PC-9 (cell line): ENCODE data around the gene OR3A2. TPM values are rescaled to one million over a fixed set of nuclear protein-coding genes. Genes with fewer than 3 reads are reported as not detected.
"Not testable (repeated sequence)": the region's sequence is repeated elsewhere in the genome, so short reads cannot be mapped to it uniquely, and the experiment has no call there.

Experiments
- BruUV-seq: library from RNA; stranded (reverse); fragments of 400-500 nt; replicated peaks from 2 replicates; lab custom pipeline; 2021; lab: Mats Ljungman, UMichigan
- CTCF ChIA-PET: fragments of 300-600 bp; sonication (Branson Sonifier 250); formaldehyde crosslinking; loops from one replicate; lab custom pipeline; 2022; ENCODE audit warnings: antibody characterized with exemption; lab: Charles Lee
- POLR2A ChIA-PET: fragments of 300-600 bp; sonication (Branson Sonifier 250); formaldehyde crosslinking; loops from one replicate; lab custom pipeline; 2022; ENCODE audit warnings: antibody characterized with exemption; ENCODE audit not compliant: unreplicated experiment; lab: Charles Lee
- DNase-seq, 2 experiments: peaks; one replicate each; pipeline versions ENCODE4 v3.0.0 to v3.0.0-alpha.2; 2015 to 2022; ENCODE audit warnings: mixed read lengths in 1 of 2
- H2AFZ ChIP-seq: fragments of 200-600 bp; sonication (generic); 2 replicates; pipeline ENCODE4 v1.8.1; 2017; ENCODE audit warnings: antibody characterized with exemption
- H3F3A ChIP-seq: fragments of 200-600 bp; sonication (generic); 2 replicates; pipeline ENCODE4 v1.8.1; 2017; ENCODE audit warnings: antibody characterized with exemption, mild to moderate bottlenecking, low read depth; ENCODE audit not compliant: insufficient read depth
- H3K27ac ChIP-seq: fragments of 200-600 bp; sonication (generic); 2 replicates; pipeline ENCODE4 v1.6.1; 2016; ENCODE audit warnings: mixed run types
- H3K27me3 ChIP-seq: fragments of 200-600 bp; sonication (generic); 2 replicates; pipeline ENCODE4 v1.6.1; 2016; ENCODE audit warnings: low read depth, mixed run types; ENCODE audit not compliant: insufficient read depth
- H3K36me3 ChIP-seq: fragments of 200-600 bp; sonication (generic); 2 replicates; pipeline ENCODE4 v1.6.1; 2016; ENCODE audit warnings: low read depth, mixed run types
- H3K4me1 ChIP-seq: fragments of 200-600 bp; sonication (generic); replicated peaks from 2 replicates; pipeline ENCODE4 v1.6.1; 2016; ENCODE audit warnings: mixed run types; ENCODE audit not compliant: insufficient read depth
- H3K4me2 ChIP-seq: fragments of 200-600 bp; sonication (generic); 2 replicates; pipeline ENCODE4 v1.6.1; 2017; ENCODE audit warnings: mixed run types
- H3K4me3 ChIP-seq: fragments of 200-600 bp; sonication (generic); 2 replicates; pipeline ENCODE4 v1.6.1; 2016; ENCODE audit warnings: mixed run types
- H3K79me2 ChIP-seq: fragments of 200-600 bp; sonication (generic); 2 replicates; pipeline ENCODE4 v1.6.1; 2017; ENCODE audit warnings: low read depth, mixed run types
- H3K9me2 ChIP-seq: fragments of 200-600 bp; sonication (generic); 2 replicates; pipeline ENCODE4 v1.8.1; 2017; ENCODE audit warnings: mild to moderate bottlenecking; ENCODE audit not compliant: insufficient read depth
- H3K9me3 ChIP-seq: fragments of 200-600 bp; sonication (generic); 2 replicates; pipeline ENCODE4 v1.8.1; 2016; ENCODE audit warnings: low read depth; ENCODE audit not compliant: insufficient read depth
- H4K20me1 ChIP-seq: fragments of 200-600 bp; sonication (generic); 2 replicates; pipeline ENCODE4 v1.8.1; 2017; ENCODE audit not compliant: insufficient read depth
- CTCF ChIP-seq: fragments of 200-600 bp; sonication (generic); conservative IDR thresholded peaks from 2 replicates; pipeline ENCODE4 v1.6.1; 2017; ENCODE audit warnings: mixed run types, antibody characterized with exemption, mild to moderate bottlenecking, moderate library complexity
- EZH2 ChIP-seq: fragments of 200-600 bp; sonication (generic); IDR thresholded peaks from 2 replicates; pipeline ENCODE4 v1.8.0; 2017; ENCODE audit warnings: antibody characterized with exemption, low read depth
- intact Hi-C: fragments of 100-400 bp; cut with micrococcal nuclease; formaldehyde crosslinking; loops from one replicate; pipeline ENCODE4 v1.10.0; 2022; ENCODE audit not compliant: unreplicated experiment
- total RNA-seq: library from RNA; stranded (reverse); gene quantifications from 2 replicates; pipeline ENCODE4 v1.2.3, GENCODE V29; 2021

OR3A2 gene
- total RNA-seq, 1 experiment from 2014 or later: not detected

GRCh38 chr17:3418222-3418621 is 32.1 kb upstream of the OR3A2 start:
- Histone ChIP-seq H3K4me2 (no peak overlapping the region), H3K9me3 (no peaks in the 10 kb centered on the region), H3K4me3 (no peak overlapping the region), H2AFZ (no peak overlapping the region), H3K4me1 (no peaks in the 10 kb centered on the region), H3K36me3 (no peaks in the 10 kb centered on the region), H3K9me2 (no peaks in the 10 kb centered on the region), H4K20me1 (no peaks in the 10 kb centered on the region), H3K27ac (no peak overlapping the region), H3K27me3 (peaks cover 56% of the 10 kb centered on the region), H3K79me2 (no peaks in the 10 kb centered on the region), H3F3A (no peaks in the 10 kb centered on the region)
- CTCF ChIA-PET: no interaction called here
- TF ChIP-seq CTCF (no peak), EZH2 (no peak)
- intact Hi-C loops: no loop called here
- BruUV-seq: no TSS peak
- no peak for DNase-seq
- POLR2A ChIA-PET: no interaction called here

- Histone ChIP-seq H2AFZ (no peak overlapping the region), H4K20me1 (no peaks in the 10 kb centered on the region), H3K79me2 (no peaks in the 10 kb centered on the region), H3K9me2 (no peaks in the 10 kb centered on the region), H3K27me3 (peaks cover 53% of the 10 kb centered on the region), H3K27ac (no peak overlapping the region), H3K4me2 (no peak overlapping the region), H3K36me3 (no peaks in the 10 kb centered on the region), H3F3A (no peaks in the 10 kb centered on the region), H3K4me3 (no peak overlapping the region), H3K9me3 (no peaks in the 10 kb centered on the region), H3K4me1 (no peaks in the 10 kb centered on the region)
- no TSS peak for BruUV-seq
- intact Hi-C loops: no loop called here
- no peak for TF ChIP-seq EZH2
- no peak for TF ChIP-seq CTCF
- DNase-seq: no peak
- CTCF ChIA-PET: no interaction called here
- POLR2A ChIA-PET: interaction anchor here (1.0 kb wide), 1 partner anchor 235 kb away, joined by 5 read pairs; no protein-coding TSS in a partner anchor
Observed at GRCh38 chr17:3415610-3416009, 29.5 kb upstream of the OR3A2 start.

GRCh38 chr17:3412216-3412615 is 26.1 kb upstream of the OR3A2 start:
- H3K4me3 ChIP-seq, POLR2A ChIA-PET, H3K9me3 ChIP-seq, intact Hi-C loops, CTCF ChIA-PET, DNase-seq, BruUV-seq, H3K4me2 ChIP-seq, H3F3A ChIP-seq, H2AFZ ChIP-seq, H3K4me1 ChIP-seq, H3K27ac ChIP-seq, H3K9me2 ChIP-seq, H3K79me2 ChIP-seq, H4K20me1 ChIP-seq, H3K36me3 ChIP-seq: not testable (repeated sequence)
- peaks cover 69% of the 10 kb centered on the region for H3K27me3 ChIP-seq

- H3K4me1 ChIP-seq: no peaks in the 10 kb centered on the region
- ChIA-PET POLR2A (no interaction called here), CTCF (no interaction called here)
- no peaks in the 10 kb centered on the region for H3K79me2 ChIP-seq
- no peak within 1 kb of the TSS for H3K4me2 ChIP-seq
- TF ChIP-seq CTCF: no peak
- no peak for TF ChIP-seq EZH2
- H3K4me3 ChIP-seq: no peak within 1 kb of the TSS
- H3K27ac ChIP-seq: no peak within 1 kb of the TSS
- no peaks in the 10 kb centered on the region for H3K36me3 ChIP-seq
- no peak for DNase-seq
- H4K20me1 ChIP-seq: no peaks in the 10 kb centered on the region
- intact Hi-C loops: no loop called here
- no peaks in the 10 kb centered on the region for H3K9me3 ChIP-seq
- no peaks in the 10 kb centered on the region for H3K9me2 ChIP-seq
- H2AFZ ChIP-seq: no peak within 1 kb of the TSS
- H3K27me3 ChIP-seq: peaks cover 79% of the 10 kb centered on the region
- H3F3A ChIP-seq: no peaks in the 10 kb centered on the region
- no TSS peak for BruUV-seq
Observed at GRCh38 chr17:3411070-3411469, 25.0 kb upstream of the OR3A2 start, which contains the start of gene OR3A3. Gene OR3A3 (plus strand): TSS chr17:3411370.

- H3F3A ChIP-seq, BruUV-seq, CTCF ChIA-PET, H3K4me2 ChIP-seq, H3K9me3 ChIP-seq, H3K36me3 ChIP-seq, H3K27ac ChIP-seq, DNase-seq, H3K79me2 ChIP-seq, intact Hi-C loops, H3K9me2 ChIP-seq, H3K4me3 ChIP-seq, H2AFZ ChIP-seq, H4K20me1 ChIP-seq, POLR2A ChIA-PET, H3K4me1 ChIP-seq: not testable (repeated sequence)
- H3K27me3 ChIP-seq: peaks cover 36% of the 10 kb centered on the region; the same call in 1 of the 2 replicates
Observed at GRCh38 chr17:3403856-3404255, 17.7 kb upstream of the OR3A2 start.
